Measurements from ENCODE around the gene FAM43B. TPM values are rescaled to one million over a fixed set of nuclear protein-coding genes. Genes with fewer than 3 reads are reported as not detected.

FAM43B gene
- total and polyA plus RNA-seq, 4 donors, result 0.20 to 0.67 (median 0.29) TPM

DNA sequence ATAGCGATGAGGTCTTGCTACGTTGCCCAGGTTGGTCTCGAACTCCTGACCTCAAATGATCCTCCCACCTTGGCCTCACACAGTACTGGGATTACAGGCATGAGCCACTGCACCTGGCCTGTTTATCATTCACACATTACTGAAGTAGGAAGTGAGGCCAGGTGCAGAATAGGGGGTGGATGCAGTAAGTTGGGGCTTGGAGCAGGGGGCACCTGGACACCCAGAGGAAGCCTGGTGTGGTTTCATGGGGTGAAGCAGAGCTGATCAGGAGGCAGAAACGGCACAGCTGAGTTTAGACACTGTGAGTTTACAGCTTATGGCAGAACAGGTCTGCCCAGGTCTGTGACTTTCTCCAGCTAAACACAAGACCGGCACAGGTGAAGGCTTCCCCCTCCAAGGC, 41.4 kb downstream of the FAM43B start:
- WGBS, 2 donors, result 79 to 83% methylated on average over 5 of the region's 5 CpGs
- DNase-seq, result no peak
- TF ChIP-seq, protein P1, sequence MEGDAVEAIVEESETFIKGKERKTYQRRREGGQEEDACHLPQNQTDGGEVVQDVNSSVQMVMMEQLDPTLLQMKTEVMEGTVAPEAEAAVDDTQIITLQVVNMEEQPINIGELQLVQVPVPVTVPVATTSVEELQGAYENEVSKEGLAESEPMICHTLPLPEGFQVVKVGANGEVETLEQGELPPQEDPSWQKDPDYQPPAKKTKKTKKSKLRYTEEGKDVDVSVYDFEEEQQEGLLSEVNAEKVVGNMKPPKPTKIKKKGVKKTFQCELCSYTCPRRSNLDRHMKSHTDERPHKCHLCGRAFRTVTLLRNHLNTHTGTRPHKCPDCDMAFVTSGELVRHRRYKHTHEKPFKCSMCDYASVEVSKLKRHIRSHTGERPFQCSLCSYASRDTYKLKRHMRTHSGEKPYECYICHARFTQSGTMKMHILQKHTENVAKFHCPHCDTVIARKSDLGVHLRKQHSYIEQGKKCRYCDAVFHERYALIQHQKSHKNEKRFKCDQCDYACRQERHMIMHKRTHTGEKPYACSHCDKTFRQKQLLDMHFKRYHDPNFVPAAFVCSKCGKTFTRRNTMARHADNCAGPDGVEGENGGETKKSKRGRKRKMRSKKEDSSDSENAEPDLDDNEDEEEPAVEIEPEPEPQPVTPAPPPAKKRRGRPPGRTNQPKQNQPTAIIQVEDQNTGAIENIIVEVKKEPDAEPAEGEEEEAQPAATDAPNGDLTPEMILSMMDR (IDR thresholded peaks at IDR 0.05; ENCODE audit: control extremely low read depth, extremely low read depth), result no peak
- Histone ChIP-seq H3K4me3 (no peak overlapping the region), H3K9me3 (ENCODE audit: control insufficient read depth in 4 of 4, insufficient read depth in 3 of 4, low read length in 3 of 4) (peaks cover 0 to 2% (median 0%) of the 10 kb centered on the region in 4 donors), H3K4me1 (ENCODE audit: control insufficient read depth in 5 of 5, insufficient read depth in 5 of 5, low read length in 5 of 5) (peaks cover 0 to 14% (median 8%) of the 10 kb centered on the region in 5 donors), H3K36me3 (ENCODE audit: control insufficient read depth in 4 of 4, insufficient read depth in 4 of 4, low read length in 4 of 4) (no peaks in the 10 kb centered on the region), H3K27ac (ENCODE audit: low read depth in 1 of 2, low read length in 1 of 2) (no peak overlapping the region), H3K9ac (ENCODE audit: insufficient read depth in 1 of 2, low read length in 2 of 2) (no peak overlapping the region), H3K27me3 (ENCODE audit: control insufficient read depth in 3 of 3, insufficient read depth in 3 of 3, low read length in 2 of 3) (peaks cover 0 to 21% (median 19%) of the 10 kb centered on the region in 3 donors)
- no peak for ATAC-seq (ENCODE audit: insufficient read depth, low FRiP score)

DNA sequence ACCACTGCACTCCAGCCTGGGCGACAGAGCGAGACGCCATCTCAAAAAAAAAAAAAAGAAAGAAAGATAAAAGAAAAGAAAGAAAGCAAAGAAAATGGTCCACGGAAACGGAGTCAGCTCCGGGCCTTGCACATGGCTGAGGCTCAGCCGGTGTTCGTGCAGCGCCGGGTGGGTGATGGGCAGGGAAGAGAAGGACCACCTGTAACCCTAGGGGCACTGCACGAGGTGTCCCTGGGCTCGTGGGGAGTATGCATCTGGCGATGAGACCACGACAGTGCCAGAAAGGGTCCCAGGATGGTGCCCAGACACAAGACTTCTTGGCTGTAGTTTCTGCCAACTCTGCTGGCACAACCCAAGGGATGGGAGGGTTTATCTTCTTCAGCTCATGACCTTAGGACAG, 42.4 kb downstream of the FAM43B start:
- no peak overlapping the region for H3K4me3 ChIP-seq
- H3K27me3 ChIP-seq (ENCODE audit: control insufficient read depth in 3 of 3, insufficient read depth in 3 of 3, low read length in 2 of 3), result peaks cover 0 to 13% (median 12%) of the 10 kb centered on the region in 3 donors
- no peak overlapping the region for H3K9ac ChIP-seq (ENCODE audit: insufficient read depth in 1 of 2, low read length in 2 of 2)

GRCh38 chr1:20596106-20596505, 43.7 kb downstream of the FAM43B start:
- Histone ChIP-seq H3K4me1 (ENCODE audit: control insufficient read depth in 5 of 5, insufficient read depth in 5 of 5, low read length in 5 of 5) (no peaks in the 10 kb centered on the region), H3K9ac (ENCODE audit: insufficient read depth in 1 of 2, low read length in 2 of 2) (no peak overlapping the region), H3K9me3 (ENCODE audit: control insufficient read depth in 4 of 4, insufficient read depth in 3 of 4, low read length in 3 of 4) (no peaks in the 10 kb centered on the region), H3K4me3 (no peak overlapping the region), H3K27ac (ENCODE audit: low read depth in 1 of 2, low read length in 1 of 2) (no peak overlapping the region), H3K27me3 (ENCODE audit: control insufficient read depth in 3 of 3, insufficient read depth in 3 of 3, low read length in 2 of 3) (peaks cover 0 to 3% (median 3%) of the 10 kb centered on the region in 3 donors), H3K36me3 (ENCODE audit: control insufficient read depth in 4 of 4, insufficient read depth in 4 of 4, low read length in 4 of 4) (no peaks in the 10 kb centered on the region)
- ATAC-seq (ENCODE audit: insufficient read depth, low FRiP score), result no peak
- 61 to 67% methylated on average over 6 of the region's 6 CpGs for WGBS, 2 donors
- TF ChIP-seq, protein P1 (IDR thresholded peaks at IDR 0.05; ENCODE audit: control extremely low read depth, extremely low read depth), result no peak
- no peak for DNase-seq

More for the DNA sequence above, 42.4 kb downstream of the FAM43B start:
- Histone ChIP-seq H3K36me3 (ENCODE audit: control insufficient read depth in 4 of 4, insufficient read depth in 4 of 4, low read length in 4 of 4) (no peaks in the 10 kb centered on the region), H3K9me3 (ENCODE audit: control insufficient read depth in 4 of 4, insufficient read depth in 3 of 4, low read length in 3 of 4) (no peaks in the 10 kb centered on the region), H3K4me1 (ENCODE audit: control insufficient read depth in 5 of 5, insufficient read depth in 5 of 5, low read length in 5 of 5) (peaks cover 0 to 4% (median under 1%) of the 10 kb centered on the region in 5 donors), H3K27ac (ENCODE audit: low read depth in 1 of 2, low read length in 1 of 2) (no peak overlapping the region)
- no peak for ATAC-seq (ENCODE audit: insufficient read depth, low FRiP score)
- 90 to 92% methylated on average over 12 to 14 of the region's 14 CpGs for WGBS, 2 donors
- no peak for DNase-seq
- TF ChIP-seq, protein P1 (IDR thresholded peaks at IDR 0.05; ENCODE audit: control extremely low read depth, extremely low read depth), result no peak

DNA sequence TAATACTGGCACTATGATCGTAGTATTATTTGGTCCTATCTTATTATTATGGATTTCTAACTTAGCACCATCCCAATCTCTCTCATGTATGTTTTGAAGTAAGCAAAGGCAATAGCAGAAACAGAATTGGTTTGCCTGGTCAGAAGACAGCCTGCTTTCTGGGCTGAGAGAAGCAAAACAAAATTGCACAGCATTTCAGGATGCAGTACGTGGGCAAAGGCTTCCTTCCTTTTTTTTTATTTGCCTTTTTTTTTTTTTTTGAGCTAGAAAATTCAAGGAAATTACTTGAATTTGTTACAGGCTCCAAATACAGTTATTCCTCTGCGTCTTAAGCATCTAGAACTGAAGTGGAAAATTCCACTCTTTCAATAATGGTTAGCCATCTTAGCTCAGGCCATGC, 45.3 kb downstream of the FAM43B start:
- no peak overlapping the region for H3K27ac ChIP-seq (ENCODE audit: low read depth in 1 of 2, low read length in 1 of 2)
- H3K36me3 ChIP-seq (ENCODE audit: control insufficient read depth in 4 of 4, insufficient read depth in 4 of 4, low read length in 4 of 4), result no peaks in the 10 kb centered on the region
- no peak for DNase-seq
- 21 to 53% methylated on average over 3 of the region's 3 CpGs for WGBS, 2 donors
- no peak for ATAC-seq (ENCODE audit: insufficient read depth, low FRiP score)
- no peaks in the 10 kb centered on the region for H3K9me3 ChIP-seq (ENCODE audit: control insufficient read depth in 4 of 4, insufficient read depth in 3 of 4, low read length in 3 of 4)
- peaks cover 0 to 3% (median 0%) of the 10 kb centered on the region in 5 donors for H3K4me1 ChIP-seq (ENCODE audit: control insufficient read depth in 5 of 5, insufficient read depth in 5 of 5, low read length in 5 of 5)
- no peak overlapping the region for H3K9ac ChIP-seq (ENCODE audit: insufficient read depth in 1 of 2, low read length in 2 of 2)
- H3K27me3 ChIP-seq (ENCODE audit: control insufficient read depth in 3 of 3, insufficient read depth in 3 of 3, low read length in 2 of 3), result no peaks in the 10 kb centered on the region
- H3K4me3 ChIP-seq, result no peak overlapping the region
- TF ChIP-seq, protein P1 (IDR thresholded peaks at IDR 0.05; ENCODE audit: control extremely low read depth, extremely low read depth), result no peak
